HG03196 (cell line): ENCODE measurements around the gene FOXJ1.
"Not testable (repeated sequence)": the region's sequence is repeated elsewhere in the genome, so short reads cannot be mapped to it uniquely, and the experiment has no call there.

Experiments
- ATAC-seq: cut with Tn5 transposase; IDR thresholded peaks from one replicate; pipeline ENCODE4 v1.9.1; 2021; ENCODE audit not compliant: unreplicated experiment

FOXJ1 gene, protein sequence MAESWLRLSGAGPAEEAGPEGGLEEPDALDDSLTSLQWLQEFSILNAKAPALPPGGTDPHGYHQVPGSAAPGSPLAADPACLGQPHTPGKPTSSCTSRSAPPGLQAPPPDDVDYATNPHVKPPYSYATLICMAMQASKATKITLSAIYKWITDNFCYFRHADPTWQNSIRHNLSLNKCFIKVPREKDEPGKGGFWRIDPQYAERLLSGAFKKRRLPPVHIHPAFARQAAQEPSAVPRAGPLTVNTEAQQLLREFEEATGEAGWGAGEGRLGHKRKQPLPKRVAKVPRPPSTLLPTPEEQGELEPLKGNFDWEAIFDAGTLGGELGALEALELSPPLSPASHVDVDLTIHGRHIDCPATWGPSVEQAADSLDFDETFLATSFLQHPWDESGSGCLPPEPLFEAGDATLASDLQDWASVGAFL

GRCh38 chr17:76141212-76142038 is at the start of gene FOXJ1:
Gene FOXJ1, minus strand, starts transcription at chr17:76141245. Its CDS starts 850 bp downstream, at chr17:76140395.
- no peak for ATAC-seq

DNA sequence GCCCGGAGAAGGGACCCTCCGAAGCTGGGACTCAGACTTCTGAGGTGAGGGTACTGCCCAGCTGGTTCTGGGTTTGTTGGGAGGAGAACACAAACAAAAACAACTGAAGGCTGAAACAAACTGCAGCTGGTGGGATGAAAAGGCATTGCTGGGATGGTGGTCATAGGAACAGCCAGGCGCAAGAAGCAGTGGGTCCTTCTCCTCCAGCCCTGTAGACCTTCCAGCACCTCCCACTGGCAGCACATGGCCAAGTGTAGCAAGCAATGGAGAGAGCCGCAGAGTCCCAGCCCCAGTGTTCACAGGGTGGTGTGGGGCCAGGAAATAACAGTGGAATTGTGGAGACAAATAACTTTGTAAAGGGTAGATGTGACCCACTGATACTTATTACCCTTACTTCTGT is 48.7 kb upstream of the FOXJ1 start:
- no peak for ATAC-seq

- no peak for ATAC-seq
These were observed 48.2 kb upstream of the FOXJ1 start for GRCh38 chr17:76189247-76189646.

DNA sequence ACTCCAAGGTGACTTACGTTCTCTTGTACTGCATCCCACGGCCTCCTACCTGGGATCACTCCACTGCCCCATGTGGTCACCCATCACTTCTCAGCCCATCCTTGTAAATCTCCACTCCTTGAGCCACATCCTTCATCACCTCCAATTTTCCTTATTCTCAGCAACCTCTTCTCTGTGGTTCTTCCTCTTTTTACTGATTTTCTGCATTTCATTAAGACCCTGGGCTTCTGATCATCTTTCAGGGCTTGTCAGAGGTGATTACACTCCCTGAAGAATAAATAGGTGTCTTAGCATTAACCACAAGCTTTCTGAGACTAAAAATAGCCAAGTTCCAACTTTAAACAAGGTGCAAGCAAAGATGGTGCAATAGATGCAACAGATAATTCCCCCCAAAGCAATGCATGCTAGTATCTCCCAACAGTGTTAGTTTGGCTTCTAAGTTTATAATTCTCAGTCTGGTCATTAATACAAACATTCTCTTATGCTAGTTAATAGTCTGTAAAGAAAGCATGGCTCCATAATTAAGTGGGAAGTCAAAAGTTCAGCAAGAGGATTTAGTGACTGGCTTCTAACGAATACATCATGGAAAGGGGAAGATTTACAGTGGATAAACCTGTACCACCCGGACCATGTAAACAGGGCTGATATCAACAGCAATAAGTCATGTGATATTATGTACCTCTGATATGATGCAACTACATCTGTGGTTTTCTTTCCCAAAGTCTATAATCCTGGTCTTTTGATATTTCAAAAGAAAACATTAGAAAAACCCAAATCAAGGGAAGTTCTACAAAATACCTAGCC is 47.4 kb upstream of the FOXJ1 start:
- no peak for ATAC-seq

- ATAC-seq = not testable (repeated sequence)
These were observed 45.7 kb upstream of the FOXJ1 start for GRCh38 chr17:76186774-76187173.

GRCh38 chr17:76184290-76184689 is 43.2 kb upstream of the FOXJ1 start:
- no peak for ATAC-seq

- ATAC-seq = peak; percentile 62
These were observed 41.1 kb upstream of the FOXJ1 start for GRCh38 chr17:76182016-76182764.

DNA sequence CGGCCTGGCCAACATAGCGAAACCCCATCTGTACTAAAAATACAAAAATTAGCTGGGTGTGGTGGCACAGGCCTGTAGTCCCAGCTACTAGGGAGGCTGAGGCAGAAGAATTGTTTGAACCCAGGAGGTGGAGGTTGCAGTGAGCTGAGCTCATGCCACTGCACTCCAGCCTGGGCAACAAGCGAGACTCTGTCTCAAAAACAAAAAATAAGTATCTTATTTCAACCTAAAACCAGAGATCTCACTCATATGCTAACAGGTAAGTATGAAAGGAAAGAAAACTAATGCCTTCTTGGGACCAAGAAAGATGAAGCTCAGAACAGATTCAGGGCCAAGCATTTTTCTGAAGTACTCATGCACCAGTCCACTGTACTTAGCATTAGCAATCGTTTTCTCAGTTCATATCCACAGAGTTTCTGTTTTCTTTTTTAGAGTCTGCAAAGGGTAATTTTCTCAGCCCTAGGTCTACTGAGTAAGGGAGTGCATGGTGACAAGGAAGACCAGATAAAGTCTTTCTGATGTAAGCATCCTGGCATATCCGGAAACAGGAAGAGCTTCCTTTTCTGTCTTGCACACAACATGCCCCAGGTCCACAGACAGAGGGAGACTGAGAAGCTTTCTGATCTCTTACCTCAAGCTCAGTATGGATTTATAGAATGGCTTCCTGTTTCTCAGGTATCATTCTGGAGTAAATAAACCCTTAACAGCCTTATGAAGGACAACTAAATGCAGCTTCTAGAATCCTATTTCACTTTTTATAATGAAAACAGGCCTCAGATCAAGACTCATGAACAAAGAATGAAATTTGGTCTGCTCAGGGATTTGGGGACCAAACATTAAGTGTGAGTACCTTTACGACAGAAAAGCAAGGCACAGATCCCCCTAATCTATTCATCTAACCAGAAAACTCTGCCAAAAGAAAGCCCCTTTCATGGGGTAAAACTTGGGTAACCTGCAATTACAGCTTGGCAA is 38.7 kb upstream of the FOXJ1 start:
- ATAC-seq = no peak

GRCh38 chr17:76178124-76178523 is 37.1 kb upstream of the FOXJ1 start:
- no peak for ATAC-seq

- no peak for ATAC-seq
These were observed 35.9 kb upstream of the FOXJ1 start for GRCh38 chr17:76176701-76177574.

DNA sequence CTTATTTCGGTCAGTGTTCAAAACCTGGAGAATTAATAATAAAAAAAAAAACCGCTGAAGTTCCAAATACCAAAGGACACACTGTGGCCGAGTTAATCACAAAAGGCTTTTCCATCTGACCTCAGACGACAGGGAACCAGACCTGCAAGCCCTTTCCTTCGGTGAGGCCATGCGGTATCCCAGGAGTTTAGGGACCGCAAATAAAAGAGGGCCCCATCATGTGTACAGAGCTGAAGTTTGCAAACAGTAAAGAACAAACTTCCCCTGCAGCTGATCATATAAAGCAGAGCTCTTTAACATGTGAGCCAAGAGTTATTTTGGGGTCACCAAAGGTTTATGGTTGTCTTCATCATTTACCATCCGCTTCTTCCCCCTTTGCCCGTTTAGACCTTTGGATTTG is 33.0 kb upstream of the FOXJ1 start:
- no peak for ATAC-seq

DNA sequence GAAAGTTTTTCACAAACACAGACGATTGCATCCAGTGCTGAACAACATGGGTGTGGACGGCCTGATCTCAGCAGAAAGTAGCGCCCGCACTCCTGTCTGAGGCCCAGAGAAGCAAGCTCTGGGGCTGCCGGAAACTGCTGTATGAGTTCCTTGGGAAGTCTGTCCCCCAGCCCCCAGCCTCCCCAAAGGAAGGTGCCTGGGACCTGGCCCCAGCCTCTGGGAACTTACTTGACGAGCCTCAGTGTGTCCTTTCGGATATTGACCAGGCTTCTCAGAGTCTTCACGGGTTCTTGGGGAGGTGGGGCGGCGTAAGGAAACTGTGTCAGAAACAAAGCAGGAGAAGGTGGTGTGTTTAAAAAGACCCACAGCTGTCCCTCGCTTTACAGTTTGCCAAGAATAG is 32.4 kb upstream of the FOXJ1 start:
- ATAC-seq = no peak

DNA sequence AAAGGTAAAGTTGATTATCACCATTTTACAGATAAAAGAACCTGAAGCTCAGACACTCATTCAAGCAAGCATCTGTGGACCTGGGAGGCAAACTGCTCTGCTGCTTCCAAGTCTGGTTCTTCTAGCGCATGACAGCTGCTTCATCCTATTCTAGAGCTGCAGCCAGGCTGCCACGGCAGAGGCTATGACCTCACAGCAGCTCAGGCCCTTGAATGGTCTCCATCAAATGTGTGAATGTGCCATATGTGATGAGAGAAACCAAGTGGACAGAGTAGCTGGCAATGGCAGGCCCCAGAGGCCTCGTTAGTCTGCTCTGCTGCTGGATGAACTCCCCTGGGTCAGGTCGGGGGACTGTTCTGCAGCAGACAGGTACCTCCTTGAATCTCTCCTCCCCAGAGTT is 30.7 kb upstream of the FOXJ1 start:
- ATAC-seq = no peak

DNA sequence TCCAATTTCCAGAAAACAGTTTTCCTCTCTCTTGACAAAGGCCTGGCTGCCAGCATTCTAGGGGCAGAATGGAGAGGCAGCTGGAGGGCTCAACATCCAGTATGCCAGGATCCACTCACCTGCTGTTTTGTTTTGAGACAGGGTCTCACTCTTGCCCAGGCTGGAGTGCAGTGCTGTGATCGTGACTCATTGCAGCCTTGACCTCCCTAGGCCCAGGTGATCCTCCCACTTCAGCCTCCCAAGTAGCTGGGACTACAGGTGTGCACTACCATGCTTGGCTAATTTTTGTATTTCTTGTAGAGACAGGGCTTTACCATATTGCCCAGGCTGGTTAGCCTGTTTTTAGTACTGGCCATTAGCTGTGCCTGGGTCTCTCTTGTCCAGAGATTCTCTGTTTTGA is 29.1 kb upstream of the FOXJ1 start:
- no peak for ATAC-seq

DNA sequence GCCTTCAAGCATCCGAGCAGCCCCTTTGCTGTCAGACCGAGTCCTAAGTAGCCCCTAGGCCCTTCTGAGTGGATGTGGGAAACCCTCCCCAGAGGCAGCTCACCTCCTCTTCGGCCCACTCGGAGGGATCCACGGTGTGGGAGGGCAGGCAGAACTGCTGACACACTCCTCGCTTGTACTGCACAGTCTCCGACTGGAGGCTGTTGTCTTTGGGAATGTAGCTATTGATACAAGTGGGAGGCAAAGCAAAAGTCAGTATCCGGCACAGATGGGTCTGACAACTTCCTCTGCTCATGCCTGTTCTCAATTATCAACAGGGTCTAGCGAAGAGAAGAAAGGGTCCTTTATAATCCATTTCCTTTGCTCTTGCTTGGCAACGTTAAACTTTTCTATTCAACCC is 25.9 kb upstream of the FOXJ1 start:
- ATAC-seq = no peak

GRCh38 chr17:76166168-76166567 is 25.1 kb upstream of the FOXJ1 start:
- no peak for ATAC-seq

DNA sequence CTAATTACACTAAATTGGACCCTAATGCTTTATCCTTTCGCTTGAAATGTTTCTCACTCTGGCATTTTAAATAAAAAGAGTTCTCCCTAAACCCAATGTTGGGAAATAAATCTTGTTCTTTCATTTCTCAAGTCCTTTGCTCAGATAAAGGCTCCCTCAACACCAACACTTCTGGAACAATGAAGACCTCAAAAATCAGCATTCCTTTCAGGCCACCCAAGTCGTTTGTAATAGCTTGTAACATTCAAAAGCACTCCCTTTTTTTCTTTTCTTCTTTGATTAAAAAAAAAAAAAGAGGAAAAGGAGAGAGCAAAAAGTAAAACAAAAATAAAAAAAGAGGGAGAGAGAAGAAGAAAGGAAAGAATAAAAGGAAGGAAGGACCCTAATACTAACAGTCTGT is 23.3 kb upstream of the FOXJ1 start:
- ATAC-seq = no peak

GRCh38 chr17:76163919-76164318 is 22.9 kb upstream of the FOXJ1 start:
- ATAC-seq = no peak
